Loucy (cell line): Measurements from ENCODE around the gene LNP1.

Source experiments
- H2AFZ ChIP-seq: fragments of 200-600 bp; sonication (generic); 2 replicates; pipeline ENCODE4 v1.6.0; 2016; ENCODE audit warnings: antibody characterized with exemption, mild to moderate bottlenecking, low read length, moderate library complexity
- H3F3A ChIP-seq: fragments of 200-600 bp; 2 replicates; pipeline ENCODE4 v1.6.0; 2016; ENCODE audit warnings: antibody characterized with exemption, low read depth, mild to moderate bottlenecking
- H3K27me3 ChIP-seq: fragments of 200-600 bp; sonication (generic); 2 replicates; pipeline ENCODE4 v1.6.1; 2014; ENCODE audit warnings: low read length, mild to moderate bottlenecking; ENCODE audit not compliant: insufficient read depth, poor library complexity, severe bottlenecking
- H3K36me3 ChIP-seq: fragments of 200-600 bp; sonication (generic); 2 replicates; pipeline ENCODE4 v1.6.1; 2016; ENCODE audit warnings: low read length; ENCODE audit not compliant: insufficient read depth
- H3K4me1 ChIP-seq: fragments of 200-600 bp; sonication (generic); 2 replicates; pipeline ENCODE4 v1.5.1; 2014; ENCODE audit warnings: low read length, mild to moderate bottlenecking; ENCODE audit not compliant: insufficient read depth, poor library complexity, severe bottlenecking
- H3K4me2 ChIP-seq: fragments of 200-600 bp; sonication (generic); 2 replicates; pipeline ENCODE4 v1.6.0; 2014; ENCODE audit warnings: antibody characterized with exemption, low read length, low read depth, mild to moderate bottlenecking; ENCODE audit not compliant: poor library complexity, severe bottlenecking
- H3K4me3 ChIP-seq: fragments of 200-600 bp; sonication (generic); 2 replicates; pipeline ENCODE4 v1.5.1; 2014; ENCODE audit warnings: low read length, mild to moderate bottlenecking, mixed read lengths; ENCODE audit not compliant: poor library complexity, severe bottlenecking
- H3K79me2 ChIP-seq: fragments of 200-600 bp; sonication (generic); 2 replicates; pipeline ENCODE4 v1.6.1; 2014; ENCODE audit warnings: low read length; ENCODE audit not compliant: insufficient read depth
- H3K9ac ChIP-seq: fragments of 200-600 bp; sonication (generic); 2 replicates; pipeline ENCODE4 v1.6.0; 2014; ENCODE audit warnings: mild to moderate bottlenecking, low read depth, low read length, moderate library complexity; ENCODE audit not compliant: poor library complexity, severe bottlenecking
- H3K9me2 ChIP-seq: fragments of 200-600 bp; sonication (generic); replicated peaks from 2 replicates; pipeline ENCODE4 v1.6.1; 2016; ENCODE audit warnings: low read depth, low read length, mixed read lengths
- H3K9me3 ChIP-seq: fragments of 200-600 bp; sonication (generic); 2 replicates; pipeline ENCODE4 v1.6.1; 2014; ENCODE audit warnings: mild to moderate bottlenecking, antibody characterized with exemption, low read length, low read depth; ENCODE audit not compliant: insufficient read depth
- H4K20me1 ChIP-seq: fragments of 200-600 bp; sonication (generic); 2 replicates; pipeline ENCODE4 v1.6.0; 2014; ENCODE audit warnings: antibody characterized with exemption, low read length, mild to moderate bottlenecking; ENCODE audit not compliant: insufficient read depth, poor library complexity, severe bottlenecking
- CTCF ChIP-seq: fragments of 200-600 bp; sonication (generic); conservative IDR thresholded peaks from 2 replicates; pipeline ENCODE4 v1.5.1; 2014; ENCODE audit warnings: mild to moderate bottlenecking, antibody characterized with exemption, low read length
- EZH2phosphoT487 ChIP-seq: fragments of 200-600 bp; IDR thresholded peaks from 2 replicates; pipeline ENCODE4 v1.6.1; 2018; ENCODE audit warnings: antibody characterized with exemption, mild to moderate bottlenecking, moderate library complexity, borderline replicate concordance

LNP1 gene

GRCh38 chr3:100401674-100402041, 319 bp downstream of the LNP1 start:
- H3K4me2 ChIP-seq: peak overlapping the region; percentile 78
- H3K9ac ChIP-seq: peak overlapping the region; percentile 95
- H4K20me1 ChIP-seq: peaks cover 39% of the 10 kb centered on the region
- peaks cover 46% of the 10 kb centered on the region for H3K4me1 ChIP-seq
- TF ChIP-seq EZH2phosphoT487 (no peak), CTCF (no peak)
- peaks cover 5% of the 10 kb centered on the region; the same call in 1 of the 2 replicates for H3K9me3 ChIP-seq
- peaks cover 89% of the 10 kb centered on the region for H3K79me2 ChIP-seq
- H3K36me3 ChIP-seq: no peaks in the 10 kb centered on the region
- no peaks in the 10 kb centered on the region for H3K9me2 ChIP-seq
- H3K4me3 ChIP-seq: peak overlapping the region; percentile 89
- peak overlapping the region; percentile 84 for H2AFZ ChIP-seq
- H3F3A ChIP-seq: no peaks in the 10 kb centered on the region
- no peaks in the 10 kb centered on the region for H3K27me3 ChIP-seq

- H3K9ac ChIP-seq: peak overlapping the region; percentile 95
- no peaks in the 10 kb centered on the region for H3K9me2 ChIP-seq
- H2AFZ ChIP-seq: no peak overlapping the region
- H4K20me1 ChIP-seq: peaks cover 33% of the 10 kb centered on the region
- peak overlapping the region; percentile 78 for H3K4me2 ChIP-seq
- TF ChIP-seq EZH2phosphoT487: no peak
- no peaks in the 10 kb centered on the region for H3F3A ChIP-seq
- no peaks in the 10 kb centered on the region for H3K36me3 ChIP-seq
- peaks cover 10% of the 10 kb centered on the region; the same call in 1 of the 2 replicates for H3K9me3 ChIP-seq
- H3K27me3 ChIP-seq: no peaks in the 10 kb centered on the region
- H3K4me3 ChIP-seq: peak overlapping the region; percentile 89
- peaks cover 40% of the 10 kb centered on the region for H3K4me1 ChIP-seq
- H3K79me2 ChIP-seq: peaks cover 86% of the 10 kb centered on the region
Observed at GRCh38 chr3:100402256-100402655, 917 bp downstream of the LNP1 start.

GRCh38 chr3:100402891-100403290, 1.6 kb downstream of the LNP1 start:
- TF ChIP-seq CTCF (no peak), EZH2phosphoT487 (no peak)
- Histone ChIP-seq H2AFZ (no peak overlapping the region), H3K4me2 (peak overlapping the region; percentile 78)

More at GRCh38 chr3:100402891-100403290, 1.6 kb downstream of the LNP1 start:
- Histone ChIP-seq H4K20me1 (peaks cover 30% of the 10 kb centered on the region), H3F3A (no peaks in the 10 kb centered on the region), H3K27me3 (no peaks in the 10 kb centered on the region), H3K36me3 (no peaks in the 10 kb centered on the region), H3K9me3 (peaks cover 16% of the 10 kb centered on the region; the same call in 1 of the 2 replicates), H3K9me2 (no peaks in the 10 kb centered on the region), H3K9ac (peak overlapping the region; percentile 95), H3K4me3 (peak overlapping the region; percentile 89), H3K79me2 (peaks cover 86% of the 10 kb centered on the region), H3K4me1 (peaks cover 39% of the 10 kb centered on the region)
